Common myeloid progenitor, CD34-positive (primary cell): ENCODE data around the gene ATP8A1.
A peak's percentile ranks its signal among the peaks of the same experiment; 100 is the strongest.

ENCODE experiments used
- CTCF ChIA-PET: fragments of 350-600 bp; sonication (Branson Sonifier 250); formaldehyde crosslinking; loops from one replicate; lab custom pipeline; 2021; ENCODE audit warnings: antibody characterized with exemption; lab: Charles Lee
- POLR2A ChIA-PET: fragments of 350-600 bp; sonication (Branson Sonifier 250); formaldehyde crosslinking; loops from one replicate; lab custom pipeline; 2021; ENCODE audit warnings: antibody characterized with exemption; lab: Charles Lee
- DNase-seq, 3 donors: peaks; one replicate each; pipeline versions ENCODE4 v3.0.0 to v3.0.0-alpha.2; 2013
- H3K27ac ChIP-seq, 2 experiments: 1 replicate in 1 of 2; 2 replicates in 1 of 2; pipeline ENCODE4 v1.7.0; 2013; ENCODE audit warnings: inconsistent platforms in 2 of 2, low read length in 2 of 2, mild to moderate bottlenecking in 2 of 2, low read depth in 1 of 2, moderate library complexity in 1 of 2; ENCODE audit not compliant: severe bottlenecking in 2 of 2, insufficient read depth in 1 of 2, poor library complexity in 1 of 2
- H3K27me3 ChIP-seq, 5 experiments: replicated peaks in 2 of 5; 1 replicate in 3 of 5; 2 replicates in 2 of 5; pipeline versions ENCODE4 v1.6.1 to v1.7.0; 2013; ENCODE audit warnings: low read length in 4 of 5, mild to moderate bottlenecking in 2 of 5, moderate library complexity in 2 of 5, inconsistent platforms in 1 of 5; ENCODE audit not compliant: insufficient read depth in 5 of 5, control insufficient read depth in 4 of 5
- H3K36me3 ChIP-seq, 4 experiments: 1 replicate in 2 of 4; 2 replicates in 2 of 4; pipeline versions ENCODE4 v1.6.1 to v1.7.0; 2013; ENCODE audit warnings: low read length in 3 of 4, control low read depth in 1 of 4, mild to moderate bottlenecking in 1 of 4; ENCODE audit not compliant: control insufficient read depth in 4 of 4, insufficient read depth in 4 of 4
- H3K4me1 ChIP-seq, 4 experiments: 1 replicate in 3 of 4; 2 replicates in 1 of 4; pipeline versions ENCODE4 v1.6.1 to v1.7.1; 2013; ENCODE audit warnings: low read length in 3 of 4, mild to moderate bottlenecking in 3 of 4, control low read depth in 1 of 4, inconsistent platforms in 1 of 4, moderate library complexity in 1 of 4; ENCODE audit not compliant: control insufficient read depth in 4 of 4, insufficient read depth in 4 of 4; ENCODE audit errors: control extremely low read depth in 1 of 4
- H3K4me3 ChIP-seq, 7 experiments: 1 replicate in 4 of 7; 2 replicates in 3 of 7; pipeline versions ENCODE4 v1.5.1 to v1.7.0; 2013; ENCODE audit warnings: mild to moderate bottlenecking in 7 of 7, low read length in 6 of 7, moderate library complexity in 6 of 7, inconsistent platforms in 2 of 7, low read depth in 2 of 7, control low read depth in 1 of 7; ENCODE audit not compliant: insufficient read depth in 4 of 7, control insufficient read depth in 1 of 7; ENCODE audit errors: extremely low read depth in 1 of 7
- H3K9me3 ChIP-seq, 5 experiments: 1 replicate in 4 of 5; 2 replicates in 1 of 5; pipeline versions ENCODE4 v1.6.1 to v1.7.1; 2013; ENCODE audit warnings: low read length in 4 of 5, mild to moderate bottlenecking in 2 of 5, inconsistent platforms in 1 of 5, low read depth in 1 of 5, moderate library complexity in 1 of 5; ENCODE audit not compliant: control insufficient read depth in 4 of 5, insufficient read depth in 2 of 5; ENCODE audit errors: control extremely low read depth in 1 of 5
- WGBS: methylation state at CpG from one replicate; pipeline ENCODE4 v1.1.5; 2013; ENCODE audit not compliant: insufficient coverage; 5-methylcytosine and 5-hydroxymethylcytosine counted together

The ATP8A1 gene

DNA sequence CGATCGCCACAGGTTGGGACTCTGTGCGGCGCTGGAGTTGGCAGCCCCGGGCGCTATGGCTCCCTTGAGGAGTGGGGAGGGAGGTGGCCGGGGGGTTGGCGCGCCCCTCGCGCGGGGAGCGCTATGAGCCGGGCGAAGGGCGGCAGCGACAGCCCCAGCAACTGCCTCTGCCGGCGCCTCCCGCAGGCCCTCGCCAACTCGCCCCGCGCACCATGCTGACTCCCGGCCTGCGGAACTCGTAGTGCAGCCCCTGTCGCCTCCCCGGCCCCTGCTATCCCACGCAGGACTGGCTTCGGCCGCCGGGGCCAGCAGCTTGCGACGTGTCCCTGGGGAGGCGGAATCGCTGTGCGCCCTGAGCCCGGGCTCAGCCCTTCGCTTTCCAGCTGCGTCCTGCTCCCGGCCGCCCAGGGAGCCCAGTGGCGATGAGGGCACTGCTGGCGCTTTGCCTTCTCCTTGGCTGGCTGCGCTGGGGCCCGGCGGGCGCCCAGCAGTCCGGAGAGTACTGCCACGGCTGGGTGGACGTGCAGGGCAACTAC, 259.2 kb downstream of the ATP8A1 start:
- Histone ChIP-seq H3K27ac (no peak overlapping the region), H3K4me3 (peak overlapping the region in 6 of 7 experiments; percentile 11 to 68 (median 58)), H3K9me3 (no peaks in the 10 kb centered on the region), H3K27me3 (peaks cover 24 to 84% (median 34%) of the 10 kb centered on the region in 5 experiments), H3K4me1 (peaks cover 10 to 30% (median 26%) of the 10 kb centered on the region in 4 experiments), H3K36me3 (no peaks in the 10 kb centered on the region)
- under 1% methylated on average over 35 of the region's 52 CpGs for WGBS
- CTCF ChIA-PET, result no interaction called here
- POLR2A ChIA-PET, result no interaction called here
- peak in 2 of 3 donors; percentile 31 to 50 for DNase-seq

DNA sequence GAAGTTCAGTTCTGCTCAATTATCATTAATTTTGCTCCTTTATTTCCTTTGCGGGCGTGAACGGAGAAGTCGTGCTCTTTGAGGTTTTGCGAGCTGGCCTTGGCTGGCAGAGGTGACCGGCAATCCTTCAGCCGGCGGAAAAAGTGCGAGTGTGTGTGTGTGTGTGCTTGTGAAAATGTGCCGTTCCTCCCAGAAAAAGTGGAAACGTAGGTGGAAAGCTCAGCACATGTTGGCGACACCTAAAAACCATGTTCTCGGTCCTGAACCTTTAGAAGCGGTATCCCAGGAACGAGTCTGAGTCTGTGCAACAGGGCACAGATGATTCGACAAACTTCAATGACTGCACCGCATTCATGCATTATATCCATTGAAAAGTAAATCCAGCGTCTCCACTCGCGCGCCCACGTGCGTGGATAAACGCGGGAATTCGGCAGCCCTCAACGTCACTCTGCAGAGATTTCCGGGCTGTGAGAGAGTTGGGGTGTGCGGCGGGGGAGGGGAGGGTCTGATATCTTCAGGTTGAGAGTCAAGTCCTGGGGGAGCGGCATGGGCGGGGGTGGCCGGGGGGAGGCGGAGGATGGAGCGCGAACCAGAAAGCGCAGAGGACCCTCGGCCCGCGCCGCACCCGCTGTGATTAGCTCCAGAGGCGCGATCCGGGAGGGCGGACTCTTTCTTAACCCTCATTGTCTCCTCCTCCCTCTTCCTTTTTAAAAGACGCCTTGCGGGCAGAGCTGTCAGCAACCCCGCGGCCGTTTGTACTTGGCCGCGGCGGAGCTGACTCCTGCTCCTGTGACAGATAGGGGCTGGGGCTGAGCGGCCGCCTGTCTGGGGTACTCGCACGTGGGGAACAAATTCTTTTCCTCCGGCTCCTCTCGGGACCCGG, 259.9 kb downstream of the ATP8A1 start, which contains the start of gene SHISA3:
Gene SHISA3, plus strand, starts transcription at position 737 of the 883 bp plus-strand sequence. CDS start 569 bp downstream, outside the sequence.
- peak; percentile 45 to 75 (median 62) for DNase-seq
- H3K4me1 ChIP-seq, result peaks cover 10 to 30% (median 26%) of the 10 kb centered on the region in 4 experiments
- no peaks in the 10 kb centered on the region for H3K36me3 ChIP-seq
- WGBS, result 0% methylated on average over 49 of the region's 61 CpGs
- ChIA-PET POLR2A (interaction anchor here (0.7 kb wide), 1 partner anchor 92 kb away, joined by 3 read pairs; no protein-coding TSS in a partner anchor), CTCF (interaction anchor here (0.6 kb wide), 1 partner anchor 555 kb away, joined by 3 read pairs; no protein-coding TSS in a partner anchor)
- H3K27me3 ChIP-seq, result peaks cover 24 to 80% (median 33%) of the 10 kb centered on the region in 5 experiments
- H3K9me3 ChIP-seq, result no peaks in the 10 kb centered on the region
- peak within 1 kb of the TSS in 6 of 7 experiments; percentile 11 to 71 (median 58) for H3K4me3 ChIP-seq
- no peak within 1 kb of the TSS for H3K27ac ChIP-seq

GRCh38 chr4:42396361-42396751, 260.5 kb downstream of the ATP8A1 start:
- peaks cover 21 to 75% (median 33%) of the 10 kb centered on the region in 5 experiments for H3K27me3 ChIP-seq
- no peaks in the 10 kb centered on the region for H3K9me3 ChIP-seq
- peak in 2 of 3 donors; percentile 36 to 58 for DNase-seq
- CTCF ChIA-PET, result interaction anchor here (0.6 kb wide), 1 partner anchor 554 kb away, joined by 3 read pairs; no protein-coding TSS in a partner anchor
- peak overlapping the region in 6 of 7 experiments; percentile 3 to 71 (median 41) for H3K4me3 ChIP-seq
- H3K27ac ChIP-seq, result no peak overlapping the region
- H3K4me1 ChIP-seq, result peaks cover 10 to 30% (median 26%) of the 10 kb centered on the region in 4 experiments
- POLR2A ChIA-PET, result interaction anchor here (0.7 kb wide), 1 partner anchor 92 kb away, joined by 3 read pairs; no protein-coding TSS in a partner anchor
- no peaks in the 10 kb centered on the region for H3K36me3 ChIP-seq
- 3% methylated on average over 7 of the region's 17 CpGs for WGBS

DNA sequence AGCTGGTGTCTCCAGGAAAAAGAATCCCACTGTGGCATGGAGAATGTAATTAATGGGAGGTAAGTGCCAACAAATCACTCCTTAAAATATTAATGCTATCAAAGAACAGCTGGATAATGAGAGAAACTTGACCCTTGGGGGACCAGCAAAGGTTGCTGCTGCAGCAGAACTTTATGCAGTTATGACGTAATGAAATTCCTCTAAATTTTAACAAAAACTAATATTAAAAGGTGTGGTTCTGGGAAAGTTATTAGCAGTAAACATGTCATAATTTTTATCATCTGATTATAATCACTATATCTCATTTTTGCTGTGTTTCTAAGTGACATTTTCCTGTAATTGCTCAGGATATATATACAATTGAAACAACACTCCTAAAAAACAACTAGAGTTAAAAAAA, 261.3 kb downstream of the ATP8A1 start:
- H3K9me3 ChIP-seq, result no peaks in the 10 kb centered on the region
- no peak for DNase-seq
- no CpG with 5 or more reads among the region's 1 CpG for WGBS
- H3K36me3 ChIP-seq, result no peaks in the 10 kb centered on the region
- H3K4me1 ChIP-seq, result peaks cover 10 to 30% (median 26%) of the 10 kb centered on the region in 4 experiments
- CTCF ChIA-PET, result no interaction called here
- H3K4me3 ChIP-seq, result no peak overlapping the region
- peaks cover 20 to 68% (median 30%) of the 10 kb centered on the region in 5 experiments for H3K27me3 ChIP-seq
- no peak overlapping the region for H3K27ac ChIP-seq
- POLR2A ChIA-PET, result no interaction called here

GRCh38 chr4:42392436-42392835, 264.5 kb downstream of the ATP8A1 start:
- H3K27ac ChIP-seq, result no peak overlapping the region
- H3K36me3 ChIP-seq, result no peaks in the 10 kb centered on the region
- peak in 1 of 3 donors; percentile 14 for DNase-seq
- H3K4me3 ChIP-seq, result no peak overlapping the region
- H3K4me1 ChIP-seq, result peaks cover 7 to 13% (median 11%) of the 10 kb centered on the region in 4 experiments
- H3K9me3 ChIP-seq, result no peaks in the 10 kb centered on the region
- POLR2A ChIA-PET, result no interaction called here
- CTCF ChIA-PET, result no interaction called here
- H3K27me3 ChIP-seq, result peaks cover 0 to 36% (median 12%) of the 10 kb centered on the region in 5 experiments
- 80% methylated on average over 4 of the region's 4 CpGs for WGBS

GRCh38 chr4:42391981-42392380, 264.9 kb downstream of the ATP8A1 start:
- no peak overlapping the region for H3K4me3 ChIP-seq
- peaks cover 6 to 8% (median 7%) of the 10 kb centered on the region in 4 experiments for H3K4me1 ChIP-seq
- no peaks in the 10 kb centered on the region for H3K36me3 ChIP-seq
- H3K27ac ChIP-seq, result no peak overlapping the region
- POLR2A ChIA-PET, result no interaction called here
- 80% methylated on average over 3 of the region's 5 CpGs for WGBS
- peaks cover 0 to 31% (median 12%) of the 10 kb centered on the region in 5 experiments for H3K27me3 ChIP-seq
- H3K9me3 ChIP-seq, result no peaks in the 10 kb centered on the region
- CTCF ChIA-PET, result interaction anchor here (1.8 kb wide), 1 partner anchor 21 kb away, joined by 6 read pairs; no protein-coding TSS in a partner anchor
- DNase-seq, result no peak
